Activated CD4-positive, alpha-beta T cell treated with anti-CD3 and anti-CD28 coated beads, Interleukin-2, amount 10 ng/mL, durations not matched to agents 24 days and 14 days (primary cell): Measurements from ENCODE around the gene TXNIP. TPM values are rescaled to one million over a fixed set of nuclear protein-coding genes. Genes with fewer than 3 reads are reported as not detected.

Source experiments
- DNase-seq: peaks from one replicate; pipeline ENCODE4 v3.0.0; 2022
- H3K27ac Mint-ChIP-seq: one replicate; pipeline ENCODE4 v1.8.0; 2022; ENCODE audit warnings: mild to moderate bottlenecking, mixed read lengths
- H3K27me3 Mint-ChIP-seq: one replicate; pipeline ENCODE4 v1.8.0; 2022; ENCODE audit warnings: mixed read lengths
- H3K36me3 Mint-ChIP-seq: one replicate; pipeline ENCODE4 v1.8.0; 2022; ENCODE audit warnings: low read depth, mild to moderate bottlenecking, mixed read lengths
- H3K4me1 Mint-ChIP-seq: one replicate; pipeline ENCODE4 v1.8.0; 2021; ENCODE audit warnings: mixed read lengths
- H3K4me3 Mint-ChIP-seq: one replicate; pipeline ENCODE4 v1.8.0; 2022; ENCODE audit warnings: mild to moderate bottlenecking, moderate library complexity, mixed read lengths
- H3K9me3 Mint-ChIP-seq: one replicate; pipeline ENCODE4 v1.8.0; 2021; ENCODE audit warnings: mixed read lengths
- intact Hi-C: fragments of 100-400 bp; cut with micrococcal nuclease; formaldehyde crosslinking; loops from one replicate; pipeline ENCODE4 v1.15.1; 2023
- total RNA-seq: library from RNA; stranded (reverse); gene quantifications from 2 replicates; pipeline ENCODE4 v1.2.3, GENCODE V29; 2022

TXNIP gene
- total RNA-seq, 1 donor from 2014 or later, result 85.2 TPM

GRCh38 chr1:145960468-145961108 lies 35.8 kb downstream of the TXNIP start:
- intact Hi-C loops, result loop anchor here (5.0 kb wide), 1 partner anchor 92 kb away; no protein-coding TSS in a partner anchor
- Mint-ChIP-seq H3K4me1 (peaks cover 58% of the 10 kb centered on the region), H3K4me3 (peak overlapping the region; percentile 98), H3K27ac (peak overlapping the region; percentile 60), H3K36me3 (peaks cover 2% of the 10 kb centered on the region), H3K9me3 (no peaks in the 10 kb centered on the region), H3K27me3 (no peaks in the 10 kb centered on the region)
- DNase-seq, result peak; percentile 88

- Mint-ChIP-seq H3K27ac (no peak overlapping the region), H3K27me3 (no peaks in the 10 kb centered on the region), H3K9me3 (no peaks in the 10 kb centered on the region), H3K4me3 (peak overlapping the region; percentile 98), H3K36me3 (peaks cover 2% of the 10 kb centered on the region), H3K4me1 (peaks cover 61% of the 10 kb centered on the region)
- intact Hi-C loops, result loop anchor here (5.0 kb wide), 2 partner anchors 88 to 92 kb away; no protein-coding TSS in a partner anchor
- DNase-seq, result peak; percentile 64
Measured at GRCh38 chr1:145959957-145960467, 36.4 kb downstream of the TXNIP start.

- Mint-ChIP-seq H3K27ac (no peak overlapping the region), H3K4me1 (peaks cover 64% of the 10 kb centered on the region), H3K36me3 (peaks cover 4% of the 10 kb centered on the region), H3K4me3 (peak overlapping the region; percentile 98), H3K9me3 (no peaks in the 10 kb centered on the region), H3K27me3 (no peaks in the 10 kb centered on the region)
- DNase-seq, result no peak
- intact Hi-C loops, result loop anchor here (5.0 kb wide), 1 partner anchor 87 kb away; no protein-coding TSS in a partner anchor
Measured at GRCh38 chr1:145959333-145959732, 37.0 kb downstream of the TXNIP start.

GRCh38 chr1:145958734-145959133 lies 37.6 kb downstream of the TXNIP start:
- no peak for DNase-seq
- Mint-ChIP-seq H3K4me1 (peaks cover 61% of the 10 kb centered on the region), H3K9me3 (no peaks in the 10 kb centered on the region), H3K27me3 (no peaks in the 10 kb centered on the region), H3K4me3 (no peak overlapping the region), H3K27ac (no peak overlapping the region), H3K36me3 (peaks cover 5% of the 10 kb centered on the region)
- intact Hi-C loops, result loop anchor here (5.0 kb wide), 1 partner anchor 86 kb away; no protein-coding TSS in a partner anchor

GRCh38 chr1:145957443-145958319 lies 38.7 kb downstream of the TXNIP start, which contains the start of gene LIX1L:
TSS of gene LIX1L (minus strand) at chr1:145958017. CDS start at chr1:145957927, 90 bp downstream.
- intact Hi-C loops, result loop anchor here (1.0 to 5.0 kb wide), 4 partner anchors 30 to 99 kb away; partner anchors contain the start of genes PIAS3 and RBM8A
- peak within 1 kb of the TSS; percentile 92 for H3K27ac Mint-ChIP-seq
- H3K27me3 Mint-ChIP-seq, result no peaks in the 10 kb centered on the region
- peak within 1 kb of the TSS; percentile 87 for H3K4me3 Mint-ChIP-seq
- peaks cover 6% of the 10 kb centered on the region for H3K36me3 Mint-ChIP-seq
- no peaks in the 10 kb centered on the region for H3K9me3 Mint-ChIP-seq
- H3K4me1 Mint-ChIP-seq, result peaks cover 52% of the 10 kb centered on the region
- DNase-seq, result peak; percentile 98

GRCh38 chr1:145956781-145957442 lies 39.5 kb downstream of the TXNIP start:
- no peaks in the 10 kb centered on the region for H3K9me3 Mint-ChIP-seq
- no peaks in the 10 kb centered on the region for H3K27me3 Mint-ChIP-seq
- H3K27ac Mint-ChIP-seq, result peak overlapping the region; percentile 92
- H3K36me3 Mint-ChIP-seq, result peaks cover 7% of the 10 kb centered on the region
- peaks cover 49% of the 10 kb centered on the region for H3K4me1 Mint-ChIP-seq
- intact Hi-C loops, result loop anchor here (1.0 to 5.0 kb wide), 4 partner anchors 30 to 98 kb away; partner anchors contain the start of genes PIAS3 and RBM8A
- H3K4me3 Mint-ChIP-seq, result peak overlapping the region; percentile 87
- peak; percentile 71 for DNase-seq

- Mint-ChIP-seq H3K36me3 (peaks cover 11% of the 10 kb centered on the region), H3K4me3 (peak overlapping the region; percentile 87), H3K4me1 (peaks cover 48% of the 10 kb centered on the region), H3K9me3 (no peaks in the 10 kb centered on the region), H3K27ac (peak overlapping the region; percentile 92), H3K27me3 (no peaks in the 10 kb centered on the region)
- no peak for DNase-seq
- intact Hi-C loops, result loop anchor here (2.0 to 5.0 kb wide), 2 partner anchors 84 to 98 kb away; partner anchors contain the start of gene PIAS3
Measured at GRCh38 chr1:145956361-145956760, 40.0 kb downstream of the TXNIP start.

GRCh38 chr1:145955436-145955835 lies 40.9 kb downstream of the TXNIP start:
- H3K27ac Mint-ChIP-seq, result no peak overlapping the region
- peaks cover 46% of the 10 kb centered on the region for H3K4me1 Mint-ChIP-seq
- peaks cover 12% of the 10 kb centered on the region for H3K36me3 Mint-ChIP-seq
- DNase-seq, result no peak
- peak overlapping the region; percentile 18 for H3K4me3 Mint-ChIP-seq
- intact Hi-C loops, result loop anchor here (5.0 kb wide), 1 partner anchor 83 kb away; no protein-coding TSS in a partner anchor
- H3K27me3 Mint-ChIP-seq, result no peaks in the 10 kb centered on the region
- no peaks in the 10 kb centered on the region for H3K9me3 Mint-ChIP-seq

GRCh38 chr1:145953861-145954260 lies 42.5 kb downstream of the TXNIP start:
- Mint-ChIP-seq H3K9me3 (no peaks in the 10 kb centered on the region), H3K4me3 (no peak overlapping the region), H3K27ac (no peak overlapping the region), H3K27me3 (no peaks in the 10 kb centered on the region), H3K36me3 (peaks cover 20% of the 10 kb centered on the region), H3K4me1 (peaks cover 45% of the 10 kb centered on the region)
- intact Hi-C loops, result no loop called here
- DNase-seq, result no peak

- H3K27me3 Mint-ChIP-seq, result no peaks in the 10 kb centered on the region
- no peak overlapping the region for H3K4me3 Mint-ChIP-seq
- no peak overlapping the region for H3K27ac Mint-ChIP-seq
- no peak for DNase-seq
- intact Hi-C loops, result no loop called here
- H3K9me3 Mint-ChIP-seq, result no peaks in the 10 kb centered on the region
- H3K4me1 Mint-ChIP-seq, result peaks cover 36% of the 10 kb centered on the region
- H3K36me3 Mint-ChIP-seq, result peaks cover 20% of the 10 kb centered on the region
Measured at GRCh38 chr1:145952903-145953302, 43.5 kb downstream of the TXNIP start.

GRCh38 chr1:145951526-145951925 lies 44.9 kb downstream of the TXNIP start:
- H3K4me1 Mint-ChIP-seq, result peaks cover 32% of the 10 kb centered on the region
- DNase-seq, result no peak
- H3K4me3 Mint-ChIP-seq, result no peak overlapping the region
- no peak overlapping the region for H3K27ac Mint-ChIP-seq
- intact Hi-C loops, result no loop called here
- peaks cover 26% of the 10 kb centered on the region for H3K36me3 Mint-ChIP-seq
- H3K27me3 Mint-ChIP-seq, result no peaks in the 10 kb centered on the region
- no peaks in the 10 kb centered on the region for H3K9me3 Mint-ChIP-seq

- DNase-seq, result no peak
- Mint-ChIP-seq H3K27me3 (no peaks in the 10 kb centered on the region), H3K27ac (no peak overlapping the region), H3K4me3 (no peak overlapping the region), H3K36me3 (peaks cover 31% of the 10 kb centered on the region), H3K9me3 (no peaks in the 10 kb centered on the region), H3K4me1 (peaks cover 21% of the 10 kb centered on the region)
- intact Hi-C loops, result no loop called here
Measured at GRCh38 chr1:145949219-145949618, 47.2 kb downstream of the TXNIP start.

- Mint-ChIP-seq H3K36me3 (peaks cover 38% of the 10 kb centered on the region), H3K27ac (no peak overlapping the region), H3K4me1 (peaks cover 20% of the 10 kb centered on the region), H3K4me3 (no peak overlapping the region), H3K27me3 (no peaks in the 10 kb centered on the region), H3K9me3 (no peaks in the 10 kb centered on the region)
- DNase-seq, result no peak
- intact Hi-C loops, result no loop called here
Measured at GRCh38 chr1:145947551-145947950, 48.8 kb downstream of the TXNIP start.
